KMS-11 (cell line): ENCODE measurements around the gene SRSF3.

Source experiments
- H2AFZ ChIP-seq: fragments of 200-600 bp; sonication (generic); 2 replicates; pipeline ENCODE4 v1.6.1; 2016; ENCODE audit warnings: antibody characterized with exemption, mixed run types, low read depth
- H3K27ac ChIP-seq: fragments of 200-600 bp; sonication (generic); 2 replicates; pipeline ENCODE4 v1.6.1; 2016; ENCODE audit warnings: mild to moderate bottlenecking, mixed run types
- H3K27me3 ChIP-seq: fragments of 200-600 bp; sonication (generic); 2 replicates; pipeline ENCODE4 v1.6.1; 2017; ENCODE audit warnings: mild to moderate bottlenecking, low read depth, mixed run types, moderate library complexity; ENCODE audit not compliant: insufficient read depth
- H3K36me3 ChIP-seq: fragments of 200-600 bp; sonication (generic); 2 replicates; pipeline ENCODE4 v1.6.1; 2017; ENCODE audit warnings: mild to moderate bottlenecking, mixed run types; ENCODE audit not compliant: insufficient read depth
- H3K4me1 ChIP-seq: fragments of 200-600 bp; sonication (generic); 2 replicates; pipeline ENCODE4 v1.6.1; 2016; ENCODE audit warnings: mild to moderate bottlenecking, low read depth, mixed run types; ENCODE audit not compliant: poor library complexity, severe bottlenecking
- H3K4me2 ChIP-seq: fragments of 200-600 bp; sonication (generic); 2 replicates; pipeline ENCODE4 v1.7.0; 2016; ENCODE audit warnings: mild to moderate bottlenecking, mixed run types
- H3K4me3 ChIP-seq: fragments of 200-600 bp; sonication (generic); IDR thresholded peaks from 2 replicates; pipeline ENCODE4 v1.6.1; 2017; ENCODE audit warnings: low read depth, low read length, mixed read lengths; ENCODE audit not compliant: insufficient read depth
- H3K79me2 ChIP-seq: fragments of 200-600 bp; sonication (generic); 2 replicates; pipeline ENCODE4 v1.6.1; 2016; ENCODE audit warnings: low read depth, mixed run types; ENCODE audit not compliant: insufficient read depth
- H3K9ac ChIP-seq: fragments of 200-600 bp; sonication (generic); 2 replicates; pipeline ENCODE4 v1.6.1; 2016; ENCODE audit warnings: mild to moderate bottlenecking, mixed run types
- H4K20me1 ChIP-seq: fragments of 200-600 bp; sonication (generic); 2 replicates; pipeline ENCODE4 v1.6.1; 2016; ENCODE audit warnings: mild to moderate bottlenecking, mixed run types; ENCODE audit not compliant: insufficient read depth
- CTCF ChIP-seq: fragments of 200-600 bp; sonication (generic); conservative IDR thresholded peaks from 2 replicates; pipeline ENCODE4 v1.6.1; 2017; ENCODE audit warnings: low read depth, mild to moderate bottlenecking, antibody characterized with exemption, low read length, moderate library complexity, mixed read lengths

SRSF3 gene

GRCh38 chr6:36643977-36644376, 49.8 kb downstream of the SRSF3 start:
- Histone ChIP-seq H3K4me3 (no peak overlapping the region), H3K4me1 (no peaks in the 10 kb centered on the region), H2AFZ (no peak overlapping the region), H4K20me1 (no peaks in the 10 kb centered on the region), H3K4me2 (no peak overlapping the region), H3K79me2 (no peaks in the 10 kb centered on the region), H3K36me3 (no peaks in the 10 kb centered on the region), H3K9ac (no peak overlapping the region), H3K27me3 (no peaks in the 10 kb centered on the region), H3K27ac (no peak overlapping the region)
- TF ChIP-seq CTCF = no peak

GRCh38 chr6:36649086-36649485, 54.9 kb downstream of the SRSF3 start:
- Histone ChIP-seq H3K36me3 (no peaks in the 10 kb centered on the region), H3K9ac (no peak overlapping the region), H3K27ac (no peak overlapping the region), H4K20me1 (no peaks in the 10 kb centered on the region), H3K4me2 (no peak overlapping the region), H3K4me3 (no peak overlapping the region), H3K79me2 (no peaks in the 10 kb centered on the region), H3K27me3 (no peaks in the 10 kb centered on the region), H2AFZ (no peak overlapping the region), H3K4me1 (no peaks in the 10 kb centered on the region)
- TF ChIP-seq CTCF = no peak

- no peaks in the 10 kb centered on the region for H4K20me1 ChIP-seq
- no peaks in the 10 kb centered on the region for H3K27me3 ChIP-seq
- TF ChIP-seq CTCF = no peak
- no peaks in the 10 kb centered on the region for H3K4me1 ChIP-seq
- no peak overlapping the region for H3K4me3 ChIP-seq
- H2AFZ ChIP-seq = no peak overlapping the region
- H3K27ac ChIP-seq = no peak overlapping the region
- H3K4me2 ChIP-seq = no peak overlapping the region
- no peaks in the 10 kb centered on the region for H3K36me3 ChIP-seq
- H3K9ac ChIP-seq = no peak overlapping the region
- H3K79me2 ChIP-seq = no peaks in the 10 kb centered on the region
Observed at GRCh38 chr6:36649701-36650484, 55.7 kb downstream of the SRSF3 start.

- Histone ChIP-seq H2AFZ (no peak overlapping the region), H3K27ac (no peak overlapping the region), H3K79me2 (no peaks in the 10 kb centered on the region), H3K4me2 (no peak overlapping the region), H3K36me3 (no peaks in the 10 kb centered on the region), H4K20me1 (no peaks in the 10 kb centered on the region), H3K9ac (no peak overlapping the region), H3K4me3 (no peak overlapping the region), H3K27me3 (no peaks in the 10 kb centered on the region), H3K4me1 (no peaks in the 10 kb centered on the region)
- no peak for TF ChIP-seq CTCF
Observed at GRCh38 chr6:36650848-36651478, 56.8 kb downstream of the SRSF3 start.
